Measurements from ENCODE around the gene TPCN2. TPM values are rescaled to one million over a fixed set of nuclear protein-coding genes. Genes with fewer than 3 reads are reported as not detected.

Gene TPCN2
- total RNA-seq, 2 donors from 2014 or later = 4.2 to 5.3 TPM

DNA sequence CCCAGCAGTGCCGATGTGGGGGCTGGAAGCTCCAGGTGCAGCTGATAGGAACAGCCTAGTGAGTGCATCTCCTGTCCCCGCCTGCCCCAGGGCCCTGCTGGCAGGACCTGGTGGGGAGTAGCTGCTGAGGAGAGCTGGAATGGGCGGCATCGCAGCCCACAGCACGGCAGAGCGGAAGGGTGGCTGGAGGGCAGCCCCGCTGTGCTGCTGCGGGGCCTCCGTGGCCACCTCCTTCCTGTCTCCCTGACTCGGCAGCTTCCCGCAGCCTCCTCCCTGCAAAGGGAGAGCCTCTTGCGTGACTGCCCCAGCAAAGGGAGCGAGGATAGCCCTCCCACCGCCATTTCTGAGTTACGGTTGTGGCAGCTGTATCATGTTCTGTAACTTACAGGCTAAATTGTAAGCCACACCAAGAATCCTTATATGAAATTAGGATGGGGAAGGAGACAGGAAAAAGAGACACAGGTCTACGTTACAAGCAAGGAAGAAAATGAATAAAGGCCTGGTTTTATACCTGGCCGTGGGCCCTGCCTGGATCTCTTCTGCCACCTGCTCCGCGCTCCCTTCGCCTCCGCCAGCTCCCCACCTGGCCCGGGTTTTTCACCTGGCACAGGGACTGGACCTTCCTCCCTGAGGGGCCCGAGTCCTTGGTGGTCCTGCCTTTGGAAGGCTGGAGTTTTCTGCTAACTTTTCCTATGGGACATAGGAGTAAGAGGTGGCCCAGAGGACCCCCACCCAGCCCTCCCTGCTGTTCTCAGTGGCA, 10.0 kb downstream of the TPCN2 start:
- DNase-seq (ENCODE audit: low spot score) = no peak
- H3K4me3 ChIP-seq = no peak overlapping the region
- no peak overlapping the region for H3K27ac ChIP-seq
- no peaks in the 10 kb centered on the region for H3K27me3 ChIP-seq
- no peaks in the 10 kb centered on the region for H3K9me3 ChIP-seq
- H3K36me3 ChIP-seq = peaks cover 13% of the 10 kb centered on the region
- TF ChIP-seq CTCF (IDR thresholded peaks at IDR 0.05) = no peak
- H3K4me1 ChIP-seq = no peaks in the 10 kb centered on the region

- no peaks in the 10 kb centered on the region for H3K9me3 ChIP-seq
- peaks cover 17% of the 10 kb centered on the region for H3K36me3 ChIP-seq
- no peak for TF ChIP-seq CTCF (IDR thresholded peaks at IDR 0.05)
- H3K27me3 ChIP-seq = no peaks in the 10 kb centered on the region
- H3K27ac ChIP-seq = no peak overlapping the region
- DNase-seq (ENCODE audit: low spot score) = no peak
- H3K4me1 ChIP-seq = no peaks in the 10 kb centered on the region
- H3K4me3 ChIP-seq = no peak overlapping the region
Measured at GRCh38 chr11:69059429-69059828, 10.7 kb downstream of the TPCN2 start.

- no peak for DNase-seq (ENCODE audit: low spot score)
- Histone ChIP-seq H3K9me3 (no peaks in the 10 kb centered on the region), H3K27me3 (no peaks in the 10 kb centered on the region), H3K4me1 (no peaks in the 10 kb centered on the region), H3K27ac (no peak overlapping the region), H3K36me3 (peaks cover 17% of the 10 kb centered on the region), H3K4me3 (no peak overlapping the region)
- no peak for TF ChIP-seq CTCF (IDR thresholded peaks at IDR 0.05)
Measured at GRCh38 chr11:69059985-69060384, 11.3 kb downstream of the TPCN2 start.

DNA sequence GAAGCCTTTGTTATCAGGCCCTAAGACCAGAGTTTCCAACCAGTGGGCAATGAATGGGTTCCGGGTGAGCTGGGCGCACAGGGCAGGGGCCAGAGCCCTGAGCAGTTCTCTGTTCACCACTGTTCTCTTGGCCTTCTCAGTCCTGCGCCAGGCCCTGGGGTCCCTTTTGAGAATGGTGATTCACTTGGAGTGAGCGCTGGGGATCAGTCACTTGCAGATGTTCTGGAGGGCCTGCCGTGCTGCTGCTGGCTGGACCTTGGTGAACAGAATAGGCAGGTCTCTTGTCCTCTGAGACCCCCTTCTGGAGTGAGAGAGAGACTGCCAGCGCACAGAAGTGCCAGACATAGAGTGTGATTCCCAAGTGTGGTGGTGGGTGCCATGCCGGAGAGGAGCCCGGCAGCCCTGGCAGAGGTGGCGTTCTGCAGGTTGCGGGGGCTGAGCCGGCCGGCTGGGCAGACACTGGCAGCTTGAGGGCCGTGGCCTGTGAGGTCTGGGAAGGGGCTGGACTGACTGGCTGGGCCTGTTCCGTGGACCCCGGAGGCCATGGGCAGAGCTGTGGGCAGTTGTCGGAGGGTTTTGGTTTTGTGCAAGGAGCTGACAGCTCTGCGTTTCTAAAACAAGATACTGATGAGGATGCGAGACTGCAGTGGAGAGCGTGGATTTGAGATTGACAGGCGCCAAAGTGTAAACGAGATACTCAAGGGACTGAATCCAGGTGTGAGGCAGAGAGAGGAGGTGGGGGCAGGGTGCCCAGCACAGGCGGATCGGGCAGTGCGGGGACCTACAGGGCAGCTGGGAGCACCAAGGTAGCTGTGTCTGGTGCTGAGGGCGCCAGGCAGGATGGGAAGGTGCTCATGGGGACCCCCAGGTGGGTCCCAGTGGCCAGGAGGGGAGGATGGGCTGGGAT, 12.3 kb downstream of the TPCN2 start:
- Histone ChIP-seq H3K4me3 (no peak overlapping the region), H3K4me1 (no peaks in the 10 kb centered on the region), H3K27me3 (no peaks in the 10 kb centered on the region), H3K27ac (no peak overlapping the region), H3K9me3 (no peaks in the 10 kb centered on the region), H3K36me3 (peaks cover 17% of the 10 kb centered on the region)
- no peak for DNase-seq (ENCODE audit: low spot score)
- TF ChIP-seq CTCF (IDR thresholded peaks at IDR 0.05) = no peak

- Histone ChIP-seq H3K9me3 (no peaks in the 10 kb centered on the region), H3K4me1 (no peaks in the 10 kb centered on the region), H3K4me3 (no peak overlapping the region), H3K27ac (no peak overlapping the region), H3K36me3 (peaks cover 17% of the 10 kb centered on the region), H3K27me3 (no peaks in the 10 kb centered on the region)
- TF ChIP-seq CTCF (IDR thresholded peaks at IDR 0.05) = no peak
- DNase-seq (ENCODE audit: low spot score) = no peak
Measured at GRCh38 chr11:69061713-69062053, 13.0 kb downstream of the TPCN2 start.
